ENCODE data around the gene GNAT2.

Gene GNAT2

GRCh38 chr1:109631513-109632505 is 12.4 kb upstream of the GNAT2 start:
- peaks cover 43% of the 10 kb centered on the region for H3K36me3 ChIP-seq (ENCODE audit: insufficient read depth, low read length)
- H3K4me3 ChIP-seq (ENCODE audit: low read length), result no peak overlapping the region
- 91% methylated on average over 16 of the region's 16 CpGs for WGBS
- no peaks in the 10 kb centered on the region for H3K9me3 ChIP-seq (ENCODE audit: insufficient read depth, low read depth, low read length)
- H3K27ac ChIP-seq (ENCODE audit: low read depth, low read length), result no peak overlapping the region
- no peak overlapping the region for H3K9ac ChIP-seq (ENCODE audit: low read depth, low read length)
- H3K4me1 ChIP-seq (ENCODE audit: insufficient read depth, low read length), result peaks cover 16% of the 10 kb centered on the region
- H3K27me3 ChIP-seq (ENCODE audit: insufficient read depth, low read length), result no peaks in the 10 kb centered on the region

GRCh38 chr1:109630898-109631512 is 11.6 kb upstream of the GNAT2 start:
- Histone ChIP-seq H3K4me1 (ENCODE audit: insufficient read depth, low read length) (peaks cover 9% of the 10 kb centered on the region), H3K27me3 (ENCODE audit: insufficient read depth, low read length) (no peaks in the 10 kb centered on the region), H3K9ac (ENCODE audit: low read depth, low read length) (no peak overlapping the region), H3K27ac (ENCODE audit: low read depth, low read length) (no peak overlapping the region), H3K36me3 (ENCODE audit: insufficient read depth, low read length) (peaks cover 45% of the 10 kb centered on the region), H3K4me3 (ENCODE audit: low read length) (no peak overlapping the region), H3K9me3 (ENCODE audit: insufficient read depth, low read depth, low read length) (no peaks in the 10 kb centered on the region)
- WGBS, result 95% methylated on average over 14 of the region's 14 CpGs

GRCh38 chr1:109630081-109630897 is 10.9 kb upstream of the GNAT2 start:
- Histone ChIP-seq H3K27me3 (ENCODE audit: insufficient read depth, low read length) (no peaks in the 10 kb centered on the region), H3K4me1 (ENCODE audit: insufficient read depth, low read length) (peaks cover 4% of the 10 kb centered on the region; the same call in 1 of the 2 replicates), H3K9ac (ENCODE audit: low read depth, low read length) (no peak overlapping the region), H3K27ac (ENCODE audit: low read depth, low read length) (no peak overlapping the region), H3K9me3 (ENCODE audit: insufficient read depth, low read depth, low read length) (no peaks in the 10 kb centered on the region), H3K4me3 (ENCODE audit: low read length) (no peak overlapping the region), H3K36me3 (ENCODE audit: insufficient read depth, low read length) (peaks cover 48% of the 10 kb centered on the region)
- WGBS, result 92% methylated on average over 21 of the region's 30 CpGs

GRCh38 chr1:109629372-109630030 is 10.1 kb upstream of the GNAT2 start:
- peaks cover 48% of the 10 kb centered on the region for H3K36me3 ChIP-seq (ENCODE audit: insufficient read depth, low read length)
- WGBS, result 86% methylated on average over 10 of the region's 10 CpGs
- H3K9ac ChIP-seq (ENCODE audit: low read depth, low read length), result no peak overlapping the region
- no peaks in the 10 kb centered on the region for H3K27me3 ChIP-seq (ENCODE audit: insufficient read depth, low read length)
- no peak overlapping the region for H3K27ac ChIP-seq (ENCODE audit: low read depth, low read length)
- H3K4me3 ChIP-seq (ENCODE audit: low read length), result no peak overlapping the region
- H3K9me3 ChIP-seq (ENCODE audit: insufficient read depth, low read depth, low read length), result no peaks in the 10 kb centered on the region
- H3K4me1 ChIP-seq (ENCODE audit: insufficient read depth, low read length), result peaks cover 3% of the 10 kb centered on the region; the same call in 1 of the 2 replicates

- Histone ChIP-seq H3K9me3 (ENCODE audit: insufficient read depth, low read depth, low read length) (no peaks in the 10 kb centered on the region), H3K27me3 (ENCODE audit: insufficient read depth, low read length) (no peaks in the 10 kb centered on the region), H3K4me1 (ENCODE audit: insufficient read depth, low read length) (peaks cover 5% of the 10 kb centered on the region; the same call in 1 of the 2 replicates), H3K36me3 (ENCODE audit: insufficient read depth, low read length) (peaks cover 48% of the 10 kb centered on the region), H3K4me3 (ENCODE audit: low read length) (no peak overlapping the region), H3K27ac (ENCODE audit: low read depth, low read length) (no peak overlapping the region), H3K9ac (ENCODE audit: low read depth, low read length) (no peak overlapping the region)
- 92% methylated on average over 23 of the region's 23 CpGs for WGBS
Measured at GRCh38 chr1:109628540-109629321, 9.3 kb upstream of the GNAT2 start.

- Histone ChIP-seq H3K36me3 (ENCODE audit: insufficient read depth, low read length) (peaks cover 48% of the 10 kb centered on the region), H3K9ac (ENCODE audit: low read depth, low read length) (no peak overlapping the region), H3K27ac (ENCODE audit: low read depth, low read length) (no peak overlapping the region), H3K27me3 (ENCODE audit: insufficient read depth, low read length) (no peaks in the 10 kb centered on the region), H3K4me1 (ENCODE audit: insufficient read depth, low read length) (peaks cover 10% of the 10 kb centered on the region; the same call in 1 of the 2 replicates), H3K4me3 (ENCODE audit: low read length) (no peak overlapping the region), H3K9me3 (ENCODE audit: insufficient read depth, low read depth, low read length) (no peaks in the 10 kb centered on the region)
- WGBS, result 95% methylated on average over 23 of the region's 23 CpGs
Measured at GRCh38 chr1:109627692-109628399, 8.4 kb upstream of the GNAT2 start.

- Histone ChIP-seq H3K4me1 (ENCODE audit: insufficient read depth, low read length) (peaks cover 10% of the 10 kb centered on the region; the same call in 1 of the 2 replicates), H3K4me3 (ENCODE audit: low read length) (no peak overlapping the region), H3K9ac (ENCODE audit: low read depth, low read length) (no peak overlapping the region), H3K27ac (ENCODE audit: low read depth, low read length) (no peak overlapping the region), H3K9me3 (ENCODE audit: insufficient read depth, low read depth, low read length) (no peaks in the 10 kb centered on the region), H3K27me3 (ENCODE audit: insufficient read depth, low read length) (no peaks in the 10 kb centered on the region), H3K36me3 (ENCODE audit: insufficient read depth, low read length) (peaks cover 47% of the 10 kb centered on the region)
- WGBS, result 96% methylated on average over 21 of the region's 21 CpGs
Measured at GRCh38 chr1:109626682-109627408, 7.4 kb upstream of the GNAT2 start.

- 88% methylated on average over 32 of the region's 32 CpGs for WGBS
- Histone ChIP-seq H3K9ac (ENCODE audit: low read depth, low read length) (0 out of 2 replicates have a peak overlapping the region, but pooled peaks have one; percentile 13), H3K27ac (ENCODE audit: low read depth, low read length) (0 out of 2 replicates have a peak overlapping the region, but pooled peaks have one; percentile 18), H3K36me3 (ENCODE audit: insufficient read depth, low read length) (peaks cover 38% of the 10 kb centered on the region), H3K9me3 (ENCODE audit: insufficient read depth, low read depth, low read length) (no peaks in the 10 kb centered on the region), H3K27me3 (ENCODE audit: insufficient read depth, low read length) (no peaks in the 10 kb centered on the region), H3K4me1 (ENCODE audit: insufficient read depth, low read length) (peaks cover 10% of the 10 kb centered on the region; the same call in 1 of the 2 replicates), H3K4me3 (ENCODE audit: low read length) (no peak overlapping the region)
Measured at GRCh38 chr1:109625601-109626560, 6.5 kb upstream of the GNAT2 start.

All from HUES64 (cell line).